TTC549 (cell line): ENCODE measurements around the gene POU6F2.
"Not testable (repeated sequence)": the region's sequence is repeated elsewhere in the genome, so short reads cannot be mapped to it uniquely, and the experiment has no call there.

Experiments used
- FAIRE-seq: peaks from 2 replicates; lab custom pipeline; 2012; peaks lifted over from hg19 to GRCh38; lab: Jason Lieb, UNC

Gene POU6F2

GRCh38 chr7:39306016-39306570 lies 328.4 kb downstream of the POU6F2 start:
- FAIRE-seq, result no peak

- FAIRE-seq, result no peak
Measured at GRCh38 chr7:39310699-39311098, 333.0 kb downstream of the POU6F2 start.

- FAIRE-seq, result no peak
Measured at GRCh38 chr7:39312254-39312989, 334.7 kb downstream of the POU6F2 start.

GRCh38 chr7:39313376-39313775 lies 335.7 kb downstream of the POU6F2 start:
- no peak for FAIRE-seq

GRCh38 chr7:39313974-39314373 lies 336.3 kb downstream of the POU6F2 start:
- no peak for FAIRE-seq

GRCh38 chr7:39317107-39317506 lies 339.4 kb downstream of the POU6F2 start:
- FAIRE-seq, result no peak

GRCh38 chr7:39317896-39318295 lies 340.2 kb downstream of the POU6F2 start:
- FAIRE-seq, result no peak

GRCh38 chr7:39321245-39321644 lies 343.5 kb downstream of the POU6F2 start:
- FAIRE-seq, result no peak

GRCh38 chr7:39321909-39322498 lies 344.3 kb downstream of the POU6F2 start:
- no peak for FAIRE-seq

GRCh38 chr7:39324139-39324760 lies 346.5 kb downstream of the POU6F2 start:
- FAIRE-seq, result no peak

GRCh38 chr7:39331607-39332006 lies 353.9 kb downstream of the POU6F2 start:
- not testable (repeated sequence) for FAIRE-seq

GRCh38 chr7:39332142-39332541 lies 354.4 kb downstream of the POU6F2 start:
- FAIRE-seq, result no peak

GRCh38 chr7:39333701-39334100 lies 356.0 kb downstream of the POU6F2 start:
- no peak for FAIRE-seq

GRCh38 chr7:39336442-39336841 lies 358.7 kb downstream of the POU6F2 start:
- FAIRE-seq, result no peak

- no peak for FAIRE-seq
Measured at GRCh38 chr7:39338716-39339115, 361.0 kb downstream of the POU6F2 start.

GRCh38 chr7:39339591-39339990 lies 361.9 kb downstream of the POU6F2 start:
- FAIRE-seq, result no peak

- no peak for FAIRE-seq
Measured at GRCh38 chr7:39341083-39341482, 363.4 kb downstream of the POU6F2 start.

- no peak for FAIRE-seq
Measured at GRCh38 chr7:39342763-39343162, 365.1 kb downstream of the POU6F2 start.

GRCh38 chr7:39349452-39350123 lies 371.9 kb downstream of the POU6F2 start:
- FAIRE-seq, result no peak

GRCh38 chr7:39353615-39354376 lies 376.1 kb downstream of the POU6F2 start:
- FAIRE-seq, result no peak

GRCh38 chr7:39355664-39356063 lies 378.0 kb downstream of the POU6F2 start:
- FAIRE-seq, result no peak
